Left lung (tissue), 10 donors: ENCODE data around the gene ABHD10. TPM values are rescaled to one million over a fixed set of nuclear protein-coding genes. Genes with fewer than 3 reads are reported as not detected.

Experiments used
- ATAC-seq: fragments of 200-7000 bp; cut with Tn5 transposase; one replicate; pipeline ENCODE4 v1.9.1; 2020; ENCODE audit warnings: moderate library complexity
- DNase-seq, 4 donors: peaks; one replicate each; pipeline ENCODE4 v3.0.0-alpha.2; 2013 to 2020
- H3K27ac ChIP-seq, 2 donors: fragments of 200-600 bp; sonication (generic) in 1 of 2; one replicate each; pipeline versions ENCODE4 v1.5.0 to v1.8.0; 2020 to 2021
- H3K27me3 ChIP-seq, 2 donors: fragments of 200-600 bp; sonication (generic) in 1 of 2; one replicate each; pipeline versions ENCODE4 v1.5.0 to v1.8.0; 2020 to 2021
- H3K36me3 ChIP-seq, 2 donors: fragments of 200-600 bp; sonication (generic) in 1 of 2; one replicate each; pipeline versions ENCODE4 v1.5.0 to v1.8.0; 2020 to 2021
- H3K4me1 ChIP-seq, 2 donors: fragments of 200-600 bp; one replicate each; pipeline ENCODE4 v1.8.0; 2021
- H3K4me3 ChIP-seq, 2 donors: fragments of 200-600 bp; sonication (generic) in 1 of 2; one replicate each; pipeline versions ENCODE4 v1.5.0 to v1.8.0; 2020 to 2021; ENCODE audit warnings: mild to moderate bottlenecking in 1 of 2
- H3K9me3 ChIP-seq, 2 donors: fragments of 200-600 bp; sonication (generic) in 1 of 2; one replicate each; pipeline versions ENCODE4 v1.5.0 to v1.8.0; 2020 to 2021
- CTCF ChIP-seq, 2 donors: fragments of 200-600 bp; sonication (generic) in 1 of 2; IDR thresholded peaks; one replicate each; pipeline versions ENCODE4 v1.5.0 to v1.8.0; 2021; ENCODE audit warnings: antibody characterized with exemption in 2 of 2
- intact Hi-C, 2 donors: fragments of 100-400 bp; cut with DNase I; formaldehyde crosslinking; loops; one replicate each; pipeline versions ENCODE4 v1.11.2 to v1.14.2; 2022
- polyA plus RNA-seq, 6 donors: library from polyadenylated mRNA; unstranded; fragments of 120-200 nt; gene quantifications; one replicate each; pipeline ENCODE4 v1.2.1, GENCODE V29; 2013; ENCODE audit not compliant: insufficient read length in 6 of 6
- total RNA-seq, 2 donors: library from RNA; stranded (reverse); fragmentation: NEBNext Ultra II Directional; extraction: Animal tissue kit (Norgen Biotek cat#: 25700); gene quantifications; one replicate each; pipeline ENCODE4 v1.2.1, GENCODE V29; 2021
- donor health status: DM: no; HTN: yes; CAD: no.
- donor health status: DM: no; HTN: no; CAD: no.

Gene ABHD10
- total and polyA plus RNA-seq, 8 donors = 22.7 to 63.6 (median 52.1) TPM

- H3K4me3 ChIP-seq = no peak overlapping the region
- H3K9me3 ChIP-seq = no peaks in the 10 kb centered on the region
- no peaks in the 10 kb centered on the region for H3K4me1 ChIP-seq
- intact Hi-C loops = no loop called here
- ATAC-seq (no peak), DNase-seq (no peak)
- H3K27ac ChIP-seq = no peak overlapping the region
- no peaks in the 10 kb centered on the region for H3K27me3 ChIP-seq
- H3K36me3 ChIP-seq = peaks cover 0 to 5% of the 10 kb centered on the region in 2 donors
- no peak for TF ChIP-seq CTCF (IDR thresholded peaks at IDR 0.05)
Observed at GRCh38 chr3:111952086-111952485, 26.7 kb upstream of the ABHD10 start.

GRCh38 chr3:111952866-111953450, 25.9 kb upstream of the ABHD10 start:
- peaks cover 0 to 5% of the 10 kb centered on the region in 2 donors for H3K36me3 ChIP-seq
- no peak for TF ChIP-seq CTCF (IDR thresholded peaks at IDR 0.05)
- H3K9me3 ChIP-seq = no peaks in the 10 kb centered on the region
- no peaks in the 10 kb centered on the region for H3K4me1 ChIP-seq
- H3K27ac ChIP-seq = no peak overlapping the region
- intact Hi-C loops = no loop called here
- H3K27me3 ChIP-seq = no peaks in the 10 kb centered on the region
- DNase-seq (no peak), ATAC-seq (no peak)
- no peak overlapping the region for H3K4me3 ChIP-seq

GRCh38 chr3:111954228-111954990, 24.4 kb upstream of the ABHD10 start:
- intact Hi-C loops = no loop called here
- Histone ChIP-seq H3K27me3 (no peaks in the 10 kb centered on the region), H3K9me3 (no peaks in the 10 kb centered on the region), H3K4me1 (no peaks in the 10 kb centered on the region), H3K36me3 (peaks cover 0 to 5% of the 10 kb centered on the region in 2 donors), H3K4me3 (no peak overlapping the region), H3K27ac (no peak overlapping the region)
- TF ChIP-seq CTCF (IDR thresholded peaks at IDR 0.05) = no peak
- DNase-seq (no peak), ATAC-seq (no peak)

- intact Hi-C loops = no loop called here
- DNase-seq (no peak), ATAC-seq (no peak)
- Histone ChIP-seq H3K4me3 (no peak overlapping the region), H3K36me3 (peaks cover 0 to 5% of the 10 kb centered on the region in 2 donors), H3K27me3 (no peaks in the 10 kb centered on the region), H3K4me1 (no peaks in the 10 kb centered on the region), H3K27ac (no peak overlapping the region), H3K9me3 (no peaks in the 10 kb centered on the region)
- TF ChIP-seq CTCF (IDR thresholded peaks at IDR 0.05) = no peak
Observed at GRCh38 chr3:111955876-111956275, 22.9 kb upstream of the ABHD10 start.

GRCh38 chr3:111956449-111956848, 22.4 kb upstream of the ABHD10 start:
- no peaks in the 10 kb centered on the region for H3K27me3 ChIP-seq
- no peak for TF ChIP-seq CTCF (IDR thresholded peaks at IDR 0.05)
- no peaks in the 10 kb centered on the region for H3K9me3 ChIP-seq
- no peak for ATAC-seq
- peaks cover 0 to 5% of the 10 kb centered on the region in 2 donors for H3K36me3 ChIP-seq
- no peak for DNase-seq
- intact Hi-C loops = no loop called here
- H3K4me1 ChIP-seq = no peaks in the 10 kb centered on the region
- H3K27ac ChIP-seq = no peak overlapping the region
- H3K4me3 ChIP-seq = no peak overlapping the region
